ENCODE results near the gene HAPSTR1.

GRCh38 chr16:9102943-9103342 lies 11.5 kb downstream of the HAPSTR1 start:
- TF ChIP-seq SP1 (IDR thresholded peaks at IDR 0.05) (no peak), PKNOX1 (IDR thresholded peaks at IDR 0.05) (no peak), FOXM1 (IDR thresholded peaks at IDR 0.05; ENCODE audit: borderline replicate concordance) (no peak), FOXA1 (IDR thresholded peaks at IDR 0.05) (no peak), BHLHE40 (IDR thresholded peaks at IDR 0.05; ENCODE audit: borderline replicate concordance) (no peak), FOXK2 (IDR thresholded peaks at IDR 0.05) (no peak)
